Heart left ventricle (tissue), 13 donors: ENCODE measurements around the gene CHST11.

Source experiments
- POLR2A ChIP-seq, 2 donors: fragments of 450-650 bp; IDR thresholded peaks; one replicate each; pipeline ENCODE4 v1.6.1; 2017; ENCODE audit warnings: antibody characterized with exemption in 2 of 2, mild to moderate bottlenecking in 2 of 2, moderate library complexity in 2 of 2
- TF ChIP-seq, protein P1 (sequence below), 12 donors: fragments of 200-600 bp; sonication (generic) in 4 of 12; IDR thresholded peaks; one replicate each; pipeline versions ENCODE4 v1.5.0 to v1.8.0; 2018 to 2022; ENCODE audit warnings: antibody characterized with exemption in 12 of 12, mild to moderate bottlenecking in 5 of 12
- donor health status: ischemic (EF 13 %, LVEDD 7.1; RV severe dilation, severe dysfunction).
- donor health status: DM: no; HTN: yes; CAD: no.
- donor health status: DM: no; HTN: no; CAD: no.
- donor health status: ischemic (EF 25% LVEDD 6.9; RV normal size, moderate dysfunction).
- donor health status: ischemic (EF 25% LVEDD 5.7; RV mildly dilated, moderate dysfunction).
- donor health status: ischemic (EF 35%, LVEDD 5.7; RV mildly dilated, moderate dysfunction).
- donor health status: nonischemic (EF 11% LVEDD 7.7; RV severe dilation, severe dysfunction).
- donor health status: DM: yes; HTN: yes; CAD: no.
- donor health status: PGD.
- donor health status: ischemic (EF 29% LVEDD 5.4; RV normal size, mild dysfunction).
- donor health status: nonischemic (EF 23%, LVEDD 6.1; RV moderate dilation, normal function).

DNA sequence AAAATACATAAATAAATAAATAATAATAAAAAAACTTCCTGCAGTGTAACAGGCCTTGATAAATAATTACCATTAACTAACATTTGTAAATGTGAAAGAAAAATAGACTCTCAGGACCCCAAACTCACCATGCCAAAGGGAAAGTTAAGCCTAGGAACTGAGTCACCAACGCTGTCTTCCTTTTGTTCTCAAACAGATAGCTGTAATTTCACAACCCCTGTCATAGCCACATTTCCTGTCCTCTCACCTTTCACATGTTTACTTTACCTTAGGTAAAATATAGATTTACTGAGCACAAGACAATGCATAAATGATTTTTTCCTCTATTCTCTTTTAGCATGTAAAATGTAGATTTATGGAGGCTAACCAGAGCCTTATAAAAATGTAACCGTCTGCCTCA, 35.9 kb upstream of the CHST11 start:
- TF ChIP-seq, protein P1, sequence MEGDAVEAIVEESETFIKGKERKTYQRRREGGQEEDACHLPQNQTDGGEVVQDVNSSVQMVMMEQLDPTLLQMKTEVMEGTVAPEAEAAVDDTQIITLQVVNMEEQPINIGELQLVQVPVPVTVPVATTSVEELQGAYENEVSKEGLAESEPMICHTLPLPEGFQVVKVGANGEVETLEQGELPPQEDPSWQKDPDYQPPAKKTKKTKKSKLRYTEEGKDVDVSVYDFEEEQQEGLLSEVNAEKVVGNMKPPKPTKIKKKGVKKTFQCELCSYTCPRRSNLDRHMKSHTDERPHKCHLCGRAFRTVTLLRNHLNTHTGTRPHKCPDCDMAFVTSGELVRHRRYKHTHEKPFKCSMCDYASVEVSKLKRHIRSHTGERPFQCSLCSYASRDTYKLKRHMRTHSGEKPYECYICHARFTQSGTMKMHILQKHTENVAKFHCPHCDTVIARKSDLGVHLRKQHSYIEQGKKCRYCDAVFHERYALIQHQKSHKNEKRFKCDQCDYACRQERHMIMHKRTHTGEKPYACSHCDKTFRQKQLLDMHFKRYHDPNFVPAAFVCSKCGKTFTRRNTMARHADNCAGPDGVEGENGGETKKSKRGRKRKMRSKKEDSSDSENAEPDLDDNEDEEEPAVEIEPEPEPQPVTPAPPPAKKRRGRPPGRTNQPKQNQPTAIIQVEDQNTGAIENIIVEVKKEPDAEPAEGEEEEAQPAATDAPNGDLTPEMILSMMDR (IDR thresholded peaks at IDR 0.05) = no peak
- no peak for TF ChIP-seq POLR2A (IDR thresholded peaks at IDR 0.05)
